ENCODE data around the gene ZNF563. TPM values are rescaled to one million over a fixed set of nuclear protein-coding genes. Genes with fewer than 3 reads are reported as not detected.
A peak's percentile ranks its signal among the peaks of the same experiment; 100 is the strongest.

ZNF563 gene
- total RNA-seq, 4 donors from 2014 or later: 1.2 to 6.5 (median 3.4) TPM

DNA sequence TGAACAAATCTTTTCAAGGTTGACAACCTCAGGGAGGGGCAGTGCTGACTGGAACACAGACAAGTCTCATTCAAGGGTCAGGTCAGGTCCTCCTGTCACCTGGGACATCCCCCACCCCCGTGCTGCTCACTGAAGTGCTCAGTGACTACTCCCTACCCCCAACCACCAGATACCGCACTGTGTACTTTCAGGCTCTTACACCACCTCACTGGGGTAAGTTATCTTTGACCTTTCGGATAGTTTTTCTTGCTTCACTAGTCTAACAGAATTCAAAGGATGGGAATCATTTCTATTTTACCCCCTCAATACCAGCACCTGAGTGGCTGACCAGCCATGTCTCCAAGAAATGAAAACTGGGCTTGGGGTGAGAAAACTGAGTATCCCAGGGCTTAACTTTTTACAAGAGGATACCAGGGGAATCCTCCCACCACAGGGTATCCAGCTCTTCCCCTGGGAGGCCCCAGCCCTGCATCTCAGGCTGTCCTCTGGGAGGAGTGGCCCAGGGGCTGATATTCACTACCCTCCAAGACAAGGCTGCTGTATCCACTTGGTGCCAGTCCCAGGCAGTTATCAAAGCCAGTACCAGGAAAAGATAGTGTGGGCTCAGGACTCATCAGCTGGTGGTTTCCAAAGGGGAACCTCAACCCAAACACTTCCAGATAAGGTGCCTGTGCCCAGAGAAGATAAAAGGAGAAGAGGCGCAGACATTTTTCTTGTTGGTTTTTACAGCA is 2.1 kb downstream of the ZNF563 start:
- in situ Hi-C loops (cut with MboI; ENCODE audit: low pct_ligation_motif_present in 1 of 4, low pct_unique_long_range_greater_than_20kb in 1 of 4, low sequenced_read_pairs in 3 of 4): no loop called here
- no peak overlapping the region for H3K4me3 ChIP-seq
- no peaks in the 10 kb centered on the region for H3K36me3 ChIP-seq
- H3K27ac ChIP-seq: no peak overlapping the region
- TF ChIP-seq CTCF (IDR thresholded peaks at IDR 0.05) (no peak), POLR2A (IDR thresholded peaks at IDR 0.05) (no peak), EP300 (IDR thresholded peaks at IDR 0.05; ENCODE audit: low read depth) (no peak), POLR2AphosphoS5 (IDR thresholded peaks at IDR 0.05) (no peak)
- intact Hi-C loops (cut with DNase I; ENCODE audit: low total_unique reads): loop anchor here (10.0 kb wide), 1 partner anchor 137 kb away; no protein-coding TSS in a partner anchor
- peaks cover 5 to 38% (median 10%) of the 10 kb centered on the region in 4 donors for H3K4me1 ChIP-seq
- peak; percentile 18 for DNase-seq
- no peaks in the 10 kb centered on the region for H3K27me3 ChIP-seq
- 70 to 86% methylated on average over 1 to 4 of the region's 4 CpGs for WGBS, 2 donors (ENCODE audit: low coverage in 1 of 2)
- H3K9me3 ChIP-seq: no peaks in the 10 kb centered on the region

DNA sequence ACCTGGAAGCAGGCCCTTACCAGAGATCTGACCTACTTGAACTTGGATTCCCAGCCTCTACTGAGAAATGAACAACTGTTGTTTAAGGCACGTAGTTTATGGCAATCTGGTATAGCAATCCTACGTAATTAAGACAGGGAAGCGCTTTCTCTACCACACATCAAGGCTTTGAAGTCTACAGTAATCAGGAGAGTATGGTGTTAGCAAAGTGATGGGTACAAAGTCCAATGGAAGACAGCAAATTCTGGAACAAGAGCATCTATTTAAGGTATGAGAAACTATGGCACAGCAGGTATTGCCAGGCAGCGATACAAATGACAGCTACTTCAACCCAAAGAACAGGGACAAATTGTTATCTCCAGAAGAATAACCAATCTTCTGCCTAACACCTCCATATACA is 3.1 kb downstream of the ZNF563 start:
- H3K9me3 ChIP-seq: no peaks in the 10 kb centered on the region
- TF ChIP-seq POLR2AphosphoS5 (IDR thresholded peaks at IDR 0.05) (peak in 2 of 3 donors; percentile 14 to 65), EP300 (IDR thresholded peaks at IDR 0.05; ENCODE audit: low read depth) (no peak), CTCF (IDR thresholded peaks at IDR 0.05) (no peak), POLR2A (IDR thresholded peaks at IDR 0.05) (no peak)
- no peaks in the 10 kb centered on the region for H3K27me3 ChIP-seq
- H3K4me1 ChIP-seq: peaks cover 5 to 38% (median 10%) of the 10 kb centered on the region in 4 donors
- no peak overlapping the region for H3K4me3 ChIP-seq
- intact Hi-C loops (cut with DNase I; ENCODE audit: low total_unique reads): loop anchor here (10.0 kb wide), 1 partner anchor 136 kb away; no protein-coding TSS in a partner anchor
- no peak overlapping the region for H3K27ac ChIP-seq
- H3K36me3 ChIP-seq: no peaks in the 10 kb centered on the region
- in situ Hi-C loops (cut with MboI; ENCODE audit: low pct_ligation_motif_present in 1 of 4, low pct_unique_long_range_greater_than_20kb in 1 of 4, low sequenced_read_pairs in 3 of 4): no loop called here
- no peak for DNase-seq
- 17 to 56% methylated on average over 1 to 4 of the region's 4 CpGs for WGBS, 2 donors (ENCODE audit: low coverage in 1 of 2)

GRCh38 chr19:12325690-12326089 is 7.7 kb downstream of the ZNF563 start:
- no peak for DNase-seq
- intact Hi-C loops (cut with DNase I; ENCODE audit: low total_unique reads) (no loop called here), in situ Hi-C loops (cut with MboI; ENCODE audit: low pct_ligation_motif_present in 1 of 4, low pct_unique_long_range_greater_than_20kb in 1 of 4, low sequenced_read_pairs in 3 of 4) (no loop called here)
- H3K27me3 ChIP-seq: no peaks in the 10 kb centered on the region
- no peak overlapping the region for H3K4me3 ChIP-seq
- no peak for TF ChIP-seq POLR2AphosphoS5 (IDR thresholded peaks at IDR 0.05)
- no peak for TF ChIP-seq POLR2A (IDR thresholded peaks at IDR 0.05)
- no peak for TF ChIP-seq CTCF (IDR thresholded peaks at IDR 0.05)
- TF ChIP-seq EP300 (IDR thresholded peaks at IDR 0.05; ENCODE audit: low read depth): no peak
- peaks cover 0 to 24% (median 9%) of the 10 kb centered on the region in 4 donors for H3K36me3 ChIP-seq
- H3K4me1 ChIP-seq: peaks cover 0 to 12% (median 2%) of the 10 kb centered on the region in 4 donors
- no peak overlapping the region for H3K27ac ChIP-seq
- peaks cover 3 to 4% of the 10 kb centered on the region in 2 donors for H3K9me3 ChIP-seq

DNA sequence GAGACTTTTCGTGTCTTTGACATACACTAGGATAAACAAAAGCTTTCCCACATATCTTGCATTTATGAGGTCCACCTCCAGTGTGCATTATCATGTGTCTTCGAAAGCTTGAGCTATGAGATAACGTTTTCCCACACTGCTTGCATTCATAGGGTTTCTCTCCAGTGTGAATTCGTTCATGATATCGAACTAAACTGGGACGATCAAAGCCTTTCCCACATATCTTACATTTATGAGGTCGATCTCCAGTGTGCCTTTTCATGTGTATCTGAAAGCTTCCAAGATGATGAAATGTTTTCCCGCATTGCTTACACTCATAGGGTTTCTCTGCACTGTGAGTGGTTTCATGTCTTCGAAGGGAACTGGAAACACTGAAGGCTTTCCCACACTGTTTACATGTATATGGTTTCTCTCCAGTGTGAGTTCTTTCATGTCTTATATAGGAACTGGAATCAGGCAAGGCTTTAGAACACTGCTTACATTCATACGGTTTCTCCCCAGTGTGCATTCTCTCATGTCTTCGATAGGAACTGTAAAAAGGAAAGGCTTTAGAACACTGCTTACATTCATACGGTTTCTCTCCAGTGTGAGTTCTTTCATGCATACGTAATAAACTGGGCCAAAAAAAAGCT is 14.5 kb downstream of the ZNF563 start:
- DNase-seq: no peak
- Histone ChIP-seq H3K27me3 (no peaks in the 10 kb centered on the region), H3K4me1 (no peaks in the 10 kb centered on the region), H3K36me3 (peaks cover 0 to 50% (median 19%) of the 10 kb centered on the region in 4 donors), H3K27ac (no peak overlapping the region), H3K4me3 (no peak overlapping the region), H3K9me3 (peaks cover 3 to 15% of the 10 kb centered on the region in 2 donors)
- WGBS, 2 donors (ENCODE audit: low coverage in 1 of 2): 95 to 98% methylated on average over 13 of the region's 13 CpGs
- intact Hi-C loops (cut with DNase I; ENCODE audit: low total_unique reads) (no loop called here), in situ Hi-C loops (cut with MboI; ENCODE audit: low pct_ligation_motif_present in 1 of 4, low pct_unique_long_range_greater_than_20kb in 1 of 4, low sequenced_read_pairs in 3 of 4) (no loop called here)
- no peak for TF ChIP-seq POLR2AphosphoS5 (IDR thresholded peaks at IDR 0.05)
- no peak for TF ChIP-seq POLR2A (IDR thresholded peaks at IDR 0.05)
- TF ChIP-seq EP300 (IDR thresholded peaks at IDR 0.05; ENCODE audit: low read depth): no peak
- no peak for TF ChIP-seq CTCF (IDR thresholded peaks at IDR 0.05)
